WERI-Rb-1 (cell line): ENCODE results near the gene CCDC149.

Source experiments
- DNase-seq: peaks from one replicate; pipeline ENCODE4 v3.0.0-alpha.2; 2020
- H3K27ac ChIP-seq: fragments of 250-450 bp; sonication (Bioruptor Pico); 2 replicates; pipeline ENCODE4 v1.5.1; 2020; ENCODE audit warnings: mild to moderate bottlenecking, moderate library complexity
- H3K27me3 ChIP-seq: fragments of 250-450 bp; sonication (Bioruptor Pico); 2 replicates; pipeline ENCODE4 v1.5.1; 2021; ENCODE audit warnings: mild to moderate bottlenecking, low read depth, moderate library complexity; ENCODE audit not compliant: insufficient read depth, severe bottlenecking
- H3K36me3 ChIP-seq: fragments of 250-450 bp; sonication (Bioruptor Pico); 2 replicates; pipeline ENCODE4 v1.5.1; 2020; ENCODE audit warnings: mild to moderate bottlenecking, moderate library complexity
- H3K4me3 ChIP-seq: 2 replicates; pipeline ENCODE4 v1.5.1; 2011; ENCODE audit warnings: low read depth, mild to moderate bottlenecking, control low read depth, low read length
- H3K9me3 ChIP-seq: fragments of 250-450 bp; sonication (Bioruptor Pico); 2 replicates; pipeline ENCODE4 v1.5.1; 2021; ENCODE audit warnings: mild to moderate bottlenecking, moderate library complexity; ENCODE audit not compliant: severe bottlenecking
- TF ChIP-seq, protein P1 (sequence below): IDR thresholded peaks from 2 replicates; pipeline ENCODE4 v1.5.1; 2011; ENCODE audit warnings: low read depth, mild to moderate bottlenecking, control low read depth, inconsistent platforms, low read length

CCDC149 gene

DNA sequence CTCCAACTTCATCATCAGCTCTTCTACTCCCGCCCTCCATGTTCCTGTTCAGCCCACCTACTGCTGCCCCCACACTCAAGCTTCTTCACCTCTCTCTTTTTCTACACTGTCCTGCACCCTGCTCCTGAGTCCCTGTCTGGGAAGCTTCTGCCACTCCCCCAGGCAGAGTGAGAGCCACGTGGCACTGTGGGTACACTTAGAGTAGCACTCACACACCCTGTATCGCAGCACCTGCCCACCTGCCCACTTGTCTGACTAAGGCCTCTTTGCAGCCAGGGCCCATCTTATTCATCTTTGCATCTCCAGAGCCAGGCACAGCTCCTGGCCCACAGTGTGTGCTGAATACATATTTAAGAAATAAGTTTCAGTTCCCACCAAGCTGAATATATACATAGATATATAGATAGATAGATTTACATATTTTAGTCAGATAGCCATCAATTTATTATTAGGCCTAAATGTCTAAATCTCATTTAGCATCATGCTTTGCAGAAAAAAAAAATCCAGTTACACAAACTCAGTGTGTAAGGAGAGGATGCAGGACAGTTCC lies 24.9 kb downstream of the CCDC149 start:
- no peak for DNase-seq
- Histone ChIP-seq H3K36me3 (0 out of 2 replicates have a peak, but pooled peaks cover 2% of the 10 kb centered on the region), H3K27me3 (no peaks in the 10 kb centered on the region), H3K4me3 (no peak overlapping the region), H3K27ac (no peak overlapping the region), H3K9me3 (no peaks in the 10 kb centered on the region)
- TF ChIP-seq, protein P1, sequence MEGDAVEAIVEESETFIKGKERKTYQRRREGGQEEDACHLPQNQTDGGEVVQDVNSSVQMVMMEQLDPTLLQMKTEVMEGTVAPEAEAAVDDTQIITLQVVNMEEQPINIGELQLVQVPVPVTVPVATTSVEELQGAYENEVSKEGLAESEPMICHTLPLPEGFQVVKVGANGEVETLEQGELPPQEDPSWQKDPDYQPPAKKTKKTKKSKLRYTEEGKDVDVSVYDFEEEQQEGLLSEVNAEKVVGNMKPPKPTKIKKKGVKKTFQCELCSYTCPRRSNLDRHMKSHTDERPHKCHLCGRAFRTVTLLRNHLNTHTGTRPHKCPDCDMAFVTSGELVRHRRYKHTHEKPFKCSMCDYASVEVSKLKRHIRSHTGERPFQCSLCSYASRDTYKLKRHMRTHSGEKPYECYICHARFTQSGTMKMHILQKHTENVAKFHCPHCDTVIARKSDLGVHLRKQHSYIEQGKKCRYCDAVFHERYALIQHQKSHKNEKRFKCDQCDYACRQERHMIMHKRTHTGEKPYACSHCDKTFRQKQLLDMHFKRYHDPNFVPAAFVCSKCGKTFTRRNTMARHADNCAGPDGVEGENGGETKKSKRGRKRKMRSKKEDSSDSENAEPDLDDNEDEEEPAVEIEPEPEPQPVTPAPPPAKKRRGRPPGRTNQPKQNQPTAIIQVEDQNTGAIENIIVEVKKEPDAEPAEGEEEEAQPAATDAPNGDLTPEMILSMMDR, result no peak

DNA sequence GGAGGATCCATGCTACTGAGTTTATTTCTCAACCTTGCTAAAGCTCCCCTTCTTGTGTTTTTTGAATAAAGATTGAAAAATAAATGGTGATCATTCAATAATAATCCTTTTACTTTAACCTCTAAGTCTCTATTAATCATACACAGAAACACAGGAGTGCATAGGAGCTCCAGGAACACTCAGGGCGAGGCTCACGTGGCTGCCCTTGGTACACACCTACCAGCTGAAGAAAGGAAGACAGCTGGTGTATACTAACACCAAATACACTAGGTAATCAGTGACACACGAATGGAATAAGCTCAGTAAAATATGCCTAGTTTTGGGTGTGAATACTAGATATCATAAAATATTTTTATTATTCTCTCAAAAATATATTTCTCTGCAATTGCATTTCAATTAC lies 26.2 kb downstream of the CCDC149 start:
- H3K27ac ChIP-seq, result no peak overlapping the region
- H3K9me3 ChIP-seq, result no peaks in the 10 kb centered on the region
- TF ChIP-seq, protein P1, result no peak
- 0 out of 2 replicates have a peak, but pooled peaks cover 2% of the 10 kb centered on the region for H3K36me3 ChIP-seq
- no peak for DNase-seq
- no peaks in the 10 kb centered on the region for H3K27me3 ChIP-seq
- H3K4me3 ChIP-seq, result no peak overlapping the region

DNA sequence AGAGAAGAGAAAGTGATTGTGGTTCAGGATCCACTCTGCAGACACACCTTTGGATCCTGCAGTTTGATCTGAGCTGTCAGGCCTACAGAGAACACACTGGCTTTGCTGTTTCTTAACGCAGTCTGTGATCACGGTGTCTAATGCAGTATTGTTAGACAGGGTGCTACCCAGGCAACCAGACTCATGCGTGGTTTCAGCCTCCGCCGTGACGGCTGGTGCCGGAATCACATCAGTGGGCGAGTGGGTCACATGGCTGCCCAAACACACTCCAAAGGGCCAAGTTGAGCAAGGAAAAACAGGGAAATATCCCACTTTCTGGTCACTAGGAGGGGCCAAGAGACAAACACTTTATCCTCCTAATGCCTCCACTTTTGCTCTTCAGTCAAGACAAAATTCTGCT lies 27.5 kb downstream of the CCDC149 start:
- no peaks in the 10 kb centered on the region for H3K9me3 ChIP-seq
- no peak for DNase-seq
- no peak overlapping the region for H3K4me3 ChIP-seq
- H3K27me3 ChIP-seq, result no peaks in the 10 kb centered on the region
- no peaks in the 10 kb centered on the region for H3K36me3 ChIP-seq
- TF ChIP-seq, protein P1, result no peak
- H3K27ac ChIP-seq, result no peak overlapping the region

DNA sequence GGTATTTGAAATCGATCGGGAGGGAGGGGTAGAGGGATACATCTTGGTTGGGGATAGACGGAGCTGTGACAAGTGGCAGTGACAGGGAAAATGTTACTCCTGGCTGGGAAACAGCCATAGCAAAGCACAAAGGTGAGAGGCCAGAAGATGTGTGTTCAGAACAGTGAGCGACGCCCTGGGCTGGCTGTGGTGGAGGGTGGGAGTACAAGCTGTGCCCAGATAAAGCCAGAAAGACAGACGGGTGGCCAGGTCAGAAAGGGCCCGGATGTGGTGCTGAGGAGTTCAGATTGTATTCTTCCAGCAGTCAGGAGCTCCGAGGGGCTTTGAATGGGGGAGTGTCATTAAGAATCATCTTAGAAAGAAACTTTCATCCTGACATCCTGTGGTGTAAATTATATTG lies 27.9 kb downstream of the CCDC149 start:
- Histone ChIP-seq H3K4me3 (no peak overlapping the region), H3K27ac (no peak overlapping the region), H3K27me3 (no peaks in the 10 kb centered on the region), H3K9me3 (no peaks in the 10 kb centered on the region), H3K36me3 (no peaks in the 10 kb centered on the region)
- TF ChIP-seq, protein P1, result no peak
- DNase-seq, result no peak

DNA sequence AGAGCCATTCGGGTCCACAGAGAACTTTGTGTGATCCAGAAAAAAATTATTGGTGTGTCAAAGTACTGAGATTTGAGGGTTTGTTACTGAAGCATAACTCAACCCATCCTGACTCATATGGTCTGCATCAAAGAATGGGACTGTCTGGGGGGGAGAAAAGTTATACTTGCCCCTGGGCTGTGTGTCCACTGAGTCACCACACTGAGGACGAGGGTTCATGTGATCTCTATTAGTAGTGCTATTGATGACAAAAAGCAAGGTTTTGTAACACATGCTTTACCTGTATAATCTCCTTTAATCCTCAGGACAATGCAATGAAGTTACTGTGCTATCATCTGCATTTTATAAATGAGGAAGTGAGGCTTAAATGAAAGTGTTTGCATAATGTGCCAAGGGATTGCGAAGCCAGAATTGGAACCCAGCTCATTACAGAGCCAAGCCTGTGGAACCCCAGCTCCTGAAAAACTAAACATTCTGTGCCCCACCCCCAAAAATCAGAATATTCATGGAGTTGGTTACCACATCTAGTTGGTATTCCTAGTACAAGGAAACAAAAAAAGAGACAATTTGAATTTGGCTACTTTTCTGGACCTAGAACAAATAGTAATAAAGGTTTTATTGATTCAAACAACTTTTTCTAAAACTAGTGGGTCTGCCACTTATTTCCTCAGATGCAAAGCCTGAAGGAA lies 31.2 kb downstream of the CCDC149 start:
- TF ChIP-seq, protein P1, result no peak
- Histone ChIP-seq H3K27me3 (no peaks in the 10 kb centered on the region), H3K4me3 (no peak overlapping the region), H3K36me3 (no peaks in the 10 kb centered on the region), H3K27ac (no peak overlapping the region), H3K9me3 (no peaks in the 10 kb centered on the region)
- DNase-seq, result no peak

DNA sequence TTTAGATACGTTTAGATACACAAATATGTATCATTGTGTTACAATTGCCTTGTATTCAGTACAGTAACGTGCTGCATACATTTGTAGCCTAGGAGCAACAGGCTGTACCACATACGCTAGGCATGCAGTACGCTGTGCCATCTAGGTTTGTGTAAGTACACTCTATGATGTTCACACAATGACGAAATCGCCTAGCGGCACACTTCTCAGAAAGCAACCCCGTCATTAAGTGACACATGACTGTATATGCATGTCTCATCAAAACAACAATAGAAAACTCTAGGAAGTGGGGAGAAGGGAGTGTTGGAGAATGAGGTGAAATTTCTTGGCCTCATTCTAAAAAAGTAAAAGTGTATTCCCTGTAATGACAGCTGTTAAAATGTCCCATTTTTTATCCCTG lies 32.7 kb downstream of the CCDC149 start:
- no peak overlapping the region for H3K4me3 ChIP-seq
- H3K27me3 ChIP-seq, result no peaks in the 10 kb centered on the region
- no peaks in the 10 kb centered on the region for H3K9me3 ChIP-seq
- TF ChIP-seq, protein P1, result no peak
- H3K27ac ChIP-seq, result no peak overlapping the region
- DNase-seq, result no peak
- no peaks in the 10 kb centered on the region for H3K36me3 ChIP-seq
